K562 (cell line): Measurements from ENCODE around the gene SCFD2. TPM values are rescaled to one million over a fixed set of nuclear protein-coding genes. Genes with fewer than 3 reads are reported as not detected.
A peak's percentile ranks its signal among the peaks of the same experiment; 100 is the strongest.

Source experiments
- ATAC-seq: fragments of 200-7000 bp; cut with Tn5 transposase; 3 replicates; pipeline ENCODE4 v1.9.1; 2020; ENCODE audit warnings: moderate library complexity
- BruUV-seq: library from RNA; stranded (reverse); fragments of 400-500 nt; replicated peaks from 2 replicates; lab custom pipeline; 2021; lab: Mats Ljungman, UMichigan
- CTCF ChIA-PET: fragments of 300-600 bp; formaldehyde crosslinking; extraction: SDS; loops from one replicate; lab custom pipeline; 2021; ENCODE audit warnings: low intra/inter-chr PET ratio; lab: Yijun Ruan, JAX
- POLR2A ChIA-PET: fragments of 300-600, 350-650 bp; sonication (Branson Sonifier 250); formaldehyde crosslinking; extraction: SDS; loops from one replicate; lab custom pipeline; 2021; ENCODE audit warnings: antibody characterized with exemption, inconsistent platforms; lab: Yijun Ruan, JAX
- DNase-seq, 4 experiments: peaks; one replicate each; pipeline versions ENCODE4 v3.0.0 to v3.0.0-alpha.2; 2011 to 2018; ENCODE audit warnings: low spot score in 3 of 4, mixed read lengths in 3 of 4; ENCODE audit errors: extremely low read depth in 1 of 4
- FAIRE-seq: peaks from 2 replicates; lab custom pipeline; 2011; peaks lifted over from hg19 to GRCh38; lab: Jason Lieb, UNC
- H2AFZ ChIP-seq: 2 replicates; pipeline ENCODE4 v1.6.0; 2011; ENCODE audit warnings: low read depth, low read length, control low read depth, inconsistent platforms
- H3K27ac ChIP-seq: fragments of 200-600 bp; 3 replicates; pipeline ENCODE4 v1.8.0; 2011; ENCODE audit warnings: low read depth, mild to moderate bottlenecking, control low read depth, inconsistent platforms, low read length, moderate library complexity, mixed read lengths; ENCODE audit errors: extremely low read depth
- H3K27me3 ChIP-seq, 2 experiments: fragments of 300-600 bp in 1 of 2; 2 replicates in 1 of 2; 3 replicates in 1 of 2; pipeline versions ENCODE4 v1.6.0 to v1.8.0; 2011; ENCODE audit warnings: inconsistent platforms in 2 of 2, low read length in 2 of 2, mild to moderate bottlenecking in 1 of 2, mixed read lengths in 1 of 2, moderate library complexity in 1 of 2; ENCODE audit not compliant: control insufficient read depth in 2 of 2, insufficient read depth in 2 of 2
- H3K36me3 ChIP-seq: fragments of 300-600 bp; 3 replicates; pipeline ENCODE4 v1.8.0; 2011; ENCODE audit warnings: mild to moderate bottlenecking, low read length, inconsistent platforms; ENCODE audit not compliant: control insufficient read depth, insufficient read depth
- H3K4me1 ChIP-seq, 2 experiments: fragments of 200-600 bp in 1 of 2; replicated peaks in 1 of 2; 2 replicates in 1 of 2; 3 replicates in 1 of 2; pipeline versions ENCODE4 v1.5.1 to v1.8.0; 2011; ENCODE audit warnings: inconsistent platforms in 2 of 2, low read length in 2 of 2, mild to moderate bottlenecking in 1 of 2, mixed read lengths in 1 of 2, moderate library complexity in 1 of 2; ENCODE audit not compliant: control insufficient read depth in 2 of 2, insufficient read depth in 2 of 2
- H3K4me2 ChIP-seq: 2 replicates; pipeline ENCODE4 v1.6.1; 2011; ENCODE audit warnings: low read length, control low read depth, inconsistent platforms, mixed read lengths; ENCODE audit not compliant: insufficient read depth
- H3K4me3 ChIP-seq: fragments of 200-600 bp; sonication (generic), shearing (Covaris generic); 2 replicates; pipeline ENCODE4 v1.5.1; 2016; ENCODE audit warnings: control low read depth, inconsistent platforms
- H3K79me2 ChIP-seq: fragments of 200-600 bp; 3 replicates; pipeline ENCODE4 v1.8.0; 2011; ENCODE audit warnings: low read length, inconsistent platforms; ENCODE audit not compliant: control insufficient read depth, insufficient read depth
- H3K9ac ChIP-seq, 2 experiments: 2 replicates each; pipeline versions ENCODE4 v1.6.0 to v1.6.1; 2011; ENCODE audit warnings: low read depth in 2 of 2, low read length in 2 of 2, control low read depth in 1 of 2, inconsistent platforms in 1 of 2, mild to moderate bottlenecking in 1 of 2, mixed read lengths in 1 of 2; ENCODE audit not compliant: insufficient read depth in 1 of 2
- H3K9me1 ChIP-seq: one replicate; pipeline ENCODE4 v1.6.0; 2011; ENCODE audit warnings: inconsistent platforms, mild to moderate bottlenecking, low read length, moderate library complexity; ENCODE audit not compliant: control insufficient read depth, insufficient read depth
- H3K9me3 ChIP-seq: replicated peaks from 2 replicates; pipeline ENCODE4 v1.5.1; 2011; ENCODE audit warnings: low read depth, low read length, inconsistent platforms; ENCODE audit not compliant: control insufficient read depth, insufficient read depth
- H4K20me1 ChIP-seq: replicated peaks from 2 replicates; pipeline ENCODE4 v1.6.1; 2011; ENCODE audit warnings: low read length, inconsistent platforms, mixed read lengths; ENCODE audit not compliant: control insufficient read depth, insufficient read depth
- BCOR ChIP-seq: fragments of 450-650 bp; IDR thresholded peaks from 2 replicates; pipeline ENCODE4 v1.6.1; 2016
- CEBPG ChIP-seq, 3 experiments: fragments of 200-800 bp in 1 of 3; sonication (Bioruptor generic) in 1 of 3; sonication (generic) in 1 of 3; formaldehyde crosslinking in 1 of 3; IDR thresholded peaks in 2 of 3; conservative IDR thresholded peaks in 1 of 3; 2 replicates each; pipeline versions ENCODE4 v1.6.1 to v1.8.0; 2016 to 2022; ENCODE audit warnings: missing compliant biosample characterization in 2 of 3, missing genetic modification characterization in 2 of 3, mild to moderate bottlenecking in 1 of 3, missing genetic modification reagents in 1 of 3
- GATA2 ChIP-seq: sonication (generic); formaldehyde crosslinking; IDR thresholded peaks from 2 replicates; pipeline ENCODE4 v1.4.0; 2020; ENCODE audit warnings: mild to moderate bottlenecking, missing genetic modification reagents
- HDAC1 ChIP-seq, 2 experiments: fragments of 450-650 bp; IDR thresholded peaks; 2 replicates each; pipeline ENCODE4 v1.6.1; 2016 to 2017; ENCODE audit warnings: inconsistent platforms in 1 of 2, mild to moderate bottlenecking in 1 of 2, moderate library complexity in 1 of 2
- MBD2 ChIP-seq: sonication (generic); IDR thresholded peaks from 2 replicates; pipeline ENCODE4 v1.6.1; 2016; ENCODE audit warnings: low read depth, borderline replicate concordance
- PHF20 ChIP-seq: fragments of 450-650 bp; IDR thresholded peaks from 2 replicates; pipeline ENCODE4 v1.6.1; 2018; ENCODE audit not compliant: partially characterized antibody
- POLR3A ChIP-seq: IDR thresholded peaks from 2 replicates; pipeline ENCODE4 v1.6.1; 2011; ENCODE audit warnings: borderline replicate concordance, mild to moderate bottlenecking, moderate library complexity; ENCODE audit not compliant: insufficient read length, insufficient read depth; ENCODE audit errors: extremely low read depth
- TCFL5 ChIP-seq: fragments of 250-450 bp; sonication (Bioruptor Pico); conservative IDR thresholded peaks from 2 replicates; pipeline ENCODE4 v1.6.1; 2021; ENCODE audit warnings: mild to moderate bottlenecking, moderate library complexity, matching md5 sums
- ZNF146 ChIP-seq: IDR thresholded peaks from one replicate; pipeline ENCODE4 v1.6.1; 2018; ENCODE audit warnings: missing compliant biosample characterization; ENCODE audit not compliant: unreplicated experiment
- WGBS: fragments of 100-300 bp; shearing (Covaris generic); methylation state at CpG from one replicate; pipeline ENCODE4 v1.1.6; 2016; ENCODE audit warnings: low coverage, mixed read lengths; ENCODE audit not compliant: insufficient coverage; ENCODE audit errors: missing lambda C conversion rate; 5-methylcytosine and 5-hydroxymethylcytosine counted together
- in situ Hi-C: fragments of 300-500 bp; cut with MboI; formaldehyde crosslinking; loops from 4 replicates; pipeline ENCODE4 v1.15.0; 2018; ENCODE audit warnings: inconsistent platforms, mixed read lengths
- intact Hi-C: fragments of 100-400 bp; cut with micrococcal nuclease; formaldehyde crosslinking; loops from 2 replicates; pipeline ENCODE4 v1.14.2; 2022
- polyA plus RNA-seq, 8 experiments: library from polyadenylated mRNA; depleted of rRNA in 4 of 8; stranded (reverse) in 5 of 8; unstranded in 3 of 8; fragments of >200 nt; fragmentation: Nextera tagmentation in 2 of 8; fragmentation: Illumina TruSeq in 1 of 8; extraction: Ambion mirVana in 2 of 8; extraction: Trizol in 1 of 8; gene quantifications; 2 replicates each; pipeline versions ENCODE4 v1.2.1 to v1.2.3, GENCODE V29; 2011 to 2014; ENCODE audit warnings: inconsistent platforms in 1 of 8, missing spikeins in 1 of 8
- total RNA-seq, 7 experiments: library from RNA; depleted of rRNA in 6 of 7; stranded (reverse); fragments of >200 nt in 6 of 7; fragmentation: Illumina TruSeq in 2 of 7; extraction: Trizol in 2 of 7; gene quantifications; 2 replicates each; pipeline versions ENCODE4 v1.2.1 to v1.2.3, GENCODE V29; 2011 to 2021; ENCODE audit warnings: low replicate concordance in 1 of 7
- TF ChIP-seq, protein P1 (sequence below), 3 experiments: IDR thresholded peaks in 2 of 3; conservative IDR thresholded peaks in 1 of 3; 2 replicates each; pipeline ENCODE4 v1.5.1; 2011 to 2012; ENCODE audit warnings: low read length in 3 of 3, mild to moderate bottlenecking in 3 of 3, control low read depth in 2 of 3, improper control_type of control experiment in 1 of 3, inconsistent platforms in 1 of 3, low read depth in 1 of 3, mixed read lengths in 1 of 3, moderate library complexity in 1 of 3; ENCODE audit not compliant: insufficient read depth in 2 of 3
- TF ChIP-seq, protein P2 (sequence below): sonication (generic); formaldehyde crosslinking; IDR thresholded peaks from 2 replicates; pipeline ENCODE4 v1.8.0; 2023; ENCODE audit warnings: missing genetic modification reagents, mild to moderate bottlenecking, borderline replicate concordance

Gene SCFD2
- total and polyA plus RNA-seq, 9 of the 15 experiments (the other 6 are each of a cell fraction or from before 2014, with no cell fraction given): 5.7 to 30.3 (median 22.8) TPM

DNA sequence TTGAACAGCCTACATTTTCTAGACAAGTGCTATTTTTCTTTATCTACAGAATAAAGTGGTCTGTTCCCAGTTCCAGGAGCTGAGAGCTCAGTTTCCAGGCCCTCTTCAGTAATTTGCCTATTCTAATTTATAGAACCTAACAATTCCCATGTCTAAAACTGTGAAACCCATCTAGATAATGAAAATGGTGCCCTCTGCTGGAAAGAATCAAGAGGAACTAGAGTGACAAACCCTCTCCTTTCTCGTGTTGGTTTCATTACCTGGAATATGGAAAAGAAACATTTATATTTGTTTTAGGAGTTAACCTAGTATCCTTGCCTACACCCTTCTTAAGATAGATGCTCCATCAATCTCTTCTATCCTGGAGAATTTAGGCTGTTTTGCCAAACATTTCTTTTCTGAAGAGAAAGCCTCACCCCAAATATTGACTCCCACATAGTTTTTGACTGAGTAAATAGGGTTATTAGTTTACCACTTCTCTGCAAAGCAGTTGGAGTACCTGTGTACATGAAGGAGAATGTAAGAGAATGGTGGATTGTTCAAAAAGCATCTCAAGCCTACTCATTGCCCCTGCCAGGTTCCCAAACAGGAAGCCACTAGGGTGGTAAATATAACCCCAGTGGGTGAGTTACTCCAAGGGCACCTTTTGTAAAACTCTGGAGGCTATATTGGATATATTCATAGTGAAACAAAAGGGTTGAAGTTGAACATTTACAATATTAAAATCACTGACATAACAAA, 382.1 kb downstream of the SCFD2 start (continued):
- TF ChIP-seq, protein P1, sequence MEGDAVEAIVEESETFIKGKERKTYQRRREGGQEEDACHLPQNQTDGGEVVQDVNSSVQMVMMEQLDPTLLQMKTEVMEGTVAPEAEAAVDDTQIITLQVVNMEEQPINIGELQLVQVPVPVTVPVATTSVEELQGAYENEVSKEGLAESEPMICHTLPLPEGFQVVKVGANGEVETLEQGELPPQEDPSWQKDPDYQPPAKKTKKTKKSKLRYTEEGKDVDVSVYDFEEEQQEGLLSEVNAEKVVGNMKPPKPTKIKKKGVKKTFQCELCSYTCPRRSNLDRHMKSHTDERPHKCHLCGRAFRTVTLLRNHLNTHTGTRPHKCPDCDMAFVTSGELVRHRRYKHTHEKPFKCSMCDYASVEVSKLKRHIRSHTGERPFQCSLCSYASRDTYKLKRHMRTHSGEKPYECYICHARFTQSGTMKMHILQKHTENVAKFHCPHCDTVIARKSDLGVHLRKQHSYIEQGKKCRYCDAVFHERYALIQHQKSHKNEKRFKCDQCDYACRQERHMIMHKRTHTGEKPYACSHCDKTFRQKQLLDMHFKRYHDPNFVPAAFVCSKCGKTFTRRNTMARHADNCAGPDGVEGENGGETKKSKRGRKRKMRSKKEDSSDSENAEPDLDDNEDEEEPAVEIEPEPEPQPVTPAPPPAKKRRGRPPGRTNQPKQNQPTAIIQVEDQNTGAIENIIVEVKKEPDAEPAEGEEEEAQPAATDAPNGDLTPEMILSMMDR (IDR thresholded peaks at IDR 0.05 in 2 of 3, conservative IDR thresholded peaks at IDR 0.05 in 1 of 3; ENCODE audit: insufficient read depth in 2 of 3, low read depth in 1 of 3, low read length in 3 of 3): peak; percentile 52 to 70 (median 55); a peak in 5 of 6 replicates
- TF ChIP-seq PHF20: no peak

DNA sequence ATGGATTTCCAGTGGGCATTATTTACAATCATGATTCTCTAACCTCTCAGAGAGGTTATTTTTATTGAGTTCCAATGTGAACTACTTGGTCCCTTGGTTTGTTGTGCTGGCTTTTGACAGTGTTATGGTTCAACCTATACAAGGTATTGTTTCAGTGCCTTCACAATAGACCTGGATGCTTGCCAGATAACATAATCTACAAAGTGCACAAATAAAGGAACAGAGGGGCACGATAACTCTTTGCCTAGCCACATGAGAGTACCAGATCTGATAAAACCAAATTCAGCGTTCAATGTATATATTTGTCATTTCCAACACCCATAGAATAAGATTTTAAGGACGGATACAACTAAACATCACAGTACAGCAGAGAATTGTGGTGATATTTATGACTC, 382.9 kb downstream of the SCFD2 start:
- POLR2A ChIA-PET: no interaction called here
- FAIRE-seq (no peak), DNase-seq (no peak), ATAC-seq (no peak)
- Histone ChIP-seq H2AFZ (no peak overlapping the region), H3K4me3 (no peak overlapping the region), H3K27ac (no peak overlapping the region), H3K79me2 (no peaks in the 10 kb centered on the region), H3K4me1 (no peaks in the 10 kb centered on the region), H4K20me1 (no peaks in the 10 kb centered on the region), H3K9me3 (no peaks in the 10 kb centered on the region), H3K9me1 (no peaks in the 10 kb centered on the region), H3K36me3 (no peaks in the 10 kb centered on the region), H3K4me2 (no peak overlapping the region), H3K9ac (no peak overlapping the region), H3K27me3 (no peaks in the 10 kb centered on the region)
- in situ Hi-C loops (loop anchor here (5.0 to 10.0 kb wide), 2 partner anchors 436 to 608 kb away; no protein-coding TSS in a partner anchor), intact Hi-C loops (loop anchor here (1.0 to 10.0 kb wide), 6 partner anchors 71 to 748 kb away; no protein-coding TSS in a partner anchor)
- BruUV-seq: no TSS peak
- CTCF ChIA-PET: interaction anchor here (0.8 to 3.4 kb wide), 5 partner anchors 360 to 608 kb away, joined by 3 to 58 read pairs (median 5); no protein-coding TSS in a partner anchor
- TF ChIP-seq MBD2 (no peak), POLR3A (no peak), GATA2 (CRISPR knock-in tag) (no peak), BCOR (no peak), HDAC1 (IDR thresholded peaks at IDR 0.05) (no peak), TCFL5 (CRISPR knock-in tag) (no peak), CEBPG (CRISPR knock-in tag; IDR thresholded peaks at IDR 0.05) (no peak), CEBPG (tag; conservative IDR thresholded peaks at IDR 0.05 in 1 of 2, IDR thresholded peaks at IDR 0.05 in 1 of 2) (no peak), ZNF146 (CRISPR knock-in tag) (no peak)
- TF ChIP-seq, protein P2, sequence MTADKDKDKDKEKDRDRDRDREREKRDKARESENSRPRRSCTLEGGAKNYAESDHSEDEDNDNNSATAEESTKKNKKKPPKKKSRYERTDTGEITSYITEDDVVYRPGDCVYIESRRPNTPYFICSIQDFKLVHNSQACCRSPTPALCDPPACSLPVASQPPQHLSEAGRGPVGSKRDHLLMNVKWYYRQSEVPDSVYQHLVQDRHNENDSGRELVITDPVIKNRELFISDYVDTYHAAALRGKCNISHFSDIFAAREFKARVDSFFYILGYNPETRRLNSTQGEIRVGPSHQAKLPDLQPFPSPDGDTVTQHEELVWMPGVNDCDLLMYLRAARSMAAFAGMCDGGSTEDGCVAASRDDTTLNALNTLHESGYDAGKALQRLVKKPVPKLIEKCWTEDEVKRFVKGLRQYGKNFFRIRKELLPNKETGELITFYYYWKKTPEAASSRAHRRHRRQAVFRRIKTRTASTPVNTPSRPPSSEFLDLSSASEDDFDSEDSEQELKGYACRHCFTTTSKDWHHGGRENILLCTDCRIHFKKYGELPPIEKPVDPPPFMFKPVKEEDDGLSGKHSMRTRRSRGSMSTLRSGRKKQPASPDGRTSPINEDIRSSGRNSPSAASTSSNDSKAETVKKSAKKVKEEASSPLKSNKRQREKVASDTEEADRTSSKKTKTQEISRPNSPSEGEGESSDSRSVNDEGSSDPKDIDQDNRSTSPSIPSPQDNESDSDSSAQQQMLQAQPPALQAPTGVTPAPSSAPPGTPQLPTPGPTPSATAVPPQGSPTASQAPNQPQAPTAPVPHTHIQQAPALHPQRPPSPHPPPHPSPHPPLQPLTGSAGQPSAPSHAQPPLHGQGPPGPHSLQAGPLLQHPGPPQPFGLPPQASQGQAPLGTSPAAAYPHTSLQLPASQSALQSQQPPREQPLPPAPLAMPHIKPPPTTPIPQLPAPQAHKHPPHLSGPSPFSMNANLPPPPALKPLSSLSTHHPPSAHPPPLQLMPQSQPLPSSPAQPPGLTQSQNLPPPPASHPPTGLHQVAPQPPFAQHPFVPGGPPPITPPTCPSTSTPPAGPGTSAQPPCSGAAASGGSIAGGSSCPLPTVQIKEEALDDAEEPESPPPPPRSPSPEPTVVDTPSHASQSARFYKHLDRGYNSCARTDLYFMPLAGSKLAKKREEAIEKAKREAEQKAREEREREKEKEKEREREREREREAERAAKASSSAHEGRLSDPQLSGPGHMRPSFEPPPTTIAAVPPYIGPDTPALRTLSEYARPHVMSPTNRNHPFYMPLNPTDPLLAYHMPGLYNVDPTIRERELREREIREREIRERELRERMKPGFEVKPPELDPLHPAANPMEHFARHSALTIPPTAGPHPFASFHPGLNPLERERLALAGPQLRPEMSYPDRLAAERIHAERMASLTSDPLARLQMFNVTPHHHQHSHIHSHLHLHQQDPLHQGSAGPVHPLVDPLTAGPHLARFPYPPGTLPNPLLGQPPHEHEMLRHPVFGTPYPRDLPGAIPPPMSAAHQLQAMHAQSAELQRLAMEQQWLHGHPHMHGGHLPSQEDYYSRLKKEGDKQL (CRISPR knock-in tag): no peak
- 22% methylated on average over 3 of the region's 3 CpGs for WGBS
